Measurements from ENCODE around the gene SLC35F1. TPM values are rescaled to one million over a fixed set of nuclear protein-coding genes. Genes with fewer than 3 reads are reported as not detected.

SLC35F1 gene
- polyA plus RNA-seq, 2 of the 4 experiments (the other 2 are of a cell fraction) = 0.01 TPM; not detected in 1

GRCh38 chr6:118092086-118092485 lies 185.0 kb downstream of the SLC35F1 start:
- CTCF ChIA-PET = no interaction called here
- peak; percentile 16 for TF ChIP-seq ZFP36 (IDR thresholded peaks at IDR 0.05; ENCODE audit: borderline replicate concordance, partially characterized antibody)
- no peak for TF ChIP-seq FOSL2 (IDR thresholded peaks at IDR 0.05)
- no peak for TF ChIP-seq FOSL2 (CRISPR knock-in tag; IDR thresholded peaks at IDR 0.05)
- DNase-seq (ENCODE audit: low read depth in 1 of 2, low spot score in 1 of 2) = no peak
- Histone ChIP-seq H3K4me2 (no peak overlapping the region), H3K4me1 (no peaks in the 10 kb centered on the region), H3K27ac (no peak overlapping the region), H3K4me3 (no peak overlapping the region), H3K9me3 (no peaks in the 10 kb centered on the region)
- ATAC-seq = no peak
- no peak for FAIRE-seq
- POLR2A ChIA-PET = no interaction called here

- ChIA-PET CTCF (no interaction called here), POLR2A (no interaction called here)
- no peak for TF ChIP-seq CTCF (IDR thresholded peaks at IDR 0.05)
- no peak for TF ChIP-seq ELK1 (IDR thresholded peaks at IDR 0.05; ENCODE audit: low read depth, low read length)
- TF ChIP-seq RCOR1 (IDR thresholded peaks at IDR 0.05; ENCODE audit: low read depth, low read length) = no peak
- TF ChIP-seq BCL3 (IDR thresholded peaks at IDR 0.05) = no peak
- no peak for TF ChIP-seq RNF2 (IDR thresholded peaks at IDR 0.05; ENCODE audit: borderline replicate concordance, low read depth)
- TF ChIP-seq POLR2AphosphoS2 (conservative IDR thresholded peaks at IDR 0.05; ENCODE audit: low read length) = no peak
- no peak for TF ChIP-seq RAD21 (conservative IDR thresholded peaks at IDR 0.05 in 1 of 2, IDR thresholded peaks at IDR 0.05 in 1 of 2)
- no peak for TF ChIP-seq SMC3 (IDR thresholded peaks at IDR 0.05)
- TF ChIP-seq HEYL (CRISPR knock-in tag; IDR thresholded peaks at IDR 0.05) = no peak
- no peak for TF ChIP-seq HES2 (IDR thresholded peaks at IDR 0.05)
- no peak for TF ChIP-seq POLR2A (IDR thresholded peaks at IDR 0.05; ENCODE audit: low read length)
- TF ChIP-seq ZFP36 (IDR thresholded peaks at IDR 0.05; ENCODE audit: borderline replicate concordance, partially characterized antibody) = no peak
- no peak for TF ChIP-seq ATOH8 (CRISPR knock-in tag; IDR thresholded peaks at IDR 0.05; ENCODE audit: low read depth)
- DNase-seq (ENCODE audit: low read depth in 1 of 2, low spot score in 1 of 2) = no peak
- 0% methylated on average over 3 of the region's 3 CpGs for WGBS (ENCODE audit: missing lambda C conversion rate)
- no peaks in the 10 kb centered on the region for H3K9me3 ChIP-seq
- H3K4me2 ChIP-seq = no peak overlapping the region
- FAIRE-seq = no peak
- no peak for ATAC-seq
- no peak overlapping the region for H3K4me3 ChIP-seq
- H3K4me1 ChIP-seq = no peaks in the 10 kb centered on the region
- H3K27ac ChIP-seq = no peak overlapping the region
These were observed 190.5 kb downstream of the SLC35F1 start for GRCh38 chr6:118097576-118097975.

GRCh38 chr6:118100717-118101116 lies 193.7 kb downstream of the SLC35F1 start:
- DNase-seq (ENCODE audit: low read depth in 1 of 2, low spot score in 1 of 2) = no peak
- no peak for FAIRE-seq
- no peak overlapping the region for H3K27ac ChIP-seq
- ChIA-PET CTCF (no interaction called here), POLR2A (no interaction called here)
- no peak for TF ChIP-seq EHMT2 (IDR thresholded peaks at IDR 0.05; ENCODE audit: low read depth)
- TF ChIP-seq CHD4 (IDR thresholded peaks at IDR 0.05; ENCODE audit: borderline replicate concordance) = no peak
- TF ChIP-seq HOXB5 (CRISPR knock-in tag; IDR thresholded peaks at IDR 0.05) = no peak
- no peak for TF ChIP-seq USF2 (IDR thresholded peaks at IDR 0.05)
- no peak for TF ChIP-seq RARB (CRISPR knock-in tag; IDR thresholded peaks at IDR 0.05)
- no peak for TF ChIP-seq HES2 (IDR thresholded peaks at IDR 0.05)
- TF ChIP-seq NPAS2 (CRISPR knock-in tag; IDR thresholded peaks at IDR 0.05; ENCODE audit: borderline replicate concordance) = no peak
- no peak for TF ChIP-seq E2F6 (IDR thresholded peaks at IDR 0.05; ENCODE audit: borderline replicate concordance, low read depth)
- TF ChIP-seq KDM5A (IDR thresholded peaks at IDR 0.05) = no peak
- no peak for TF ChIP-seq HOXB13 (CRISPR knock-in tag; IDR thresholded peaks at IDR 0.05; ENCODE audit: low read depth)
- WGBS (ENCODE audit: missing lambda C conversion rate) = 0% methylated on average over 2 of the region's 2 CpGs
- H3K4me3 ChIP-seq = no peak overlapping the region
- H3K4me1 ChIP-seq = no peaks in the 10 kb centered on the region
- no peaks in the 10 kb centered on the region for H3K9me3 ChIP-seq
- no peak overlapping the region for H3K4me2 ChIP-seq
- ATAC-seq = no peak
